Measurements from ENCODE around the gene RALGDS.
"Not testable (repeated sequence)": the region's sequence is repeated elsewhere in the genome, so short reads cannot be mapped to it uniquely, and the experiment has no call there.

Gene RALGDS

GRCh38 chr9:133064241-133065069 is 56.6 kb downstream of the RALGDS start:
- DNase-seq (ENCODE audit: low spot score): no peak
- TF ChIP-seq, protein P1, sequence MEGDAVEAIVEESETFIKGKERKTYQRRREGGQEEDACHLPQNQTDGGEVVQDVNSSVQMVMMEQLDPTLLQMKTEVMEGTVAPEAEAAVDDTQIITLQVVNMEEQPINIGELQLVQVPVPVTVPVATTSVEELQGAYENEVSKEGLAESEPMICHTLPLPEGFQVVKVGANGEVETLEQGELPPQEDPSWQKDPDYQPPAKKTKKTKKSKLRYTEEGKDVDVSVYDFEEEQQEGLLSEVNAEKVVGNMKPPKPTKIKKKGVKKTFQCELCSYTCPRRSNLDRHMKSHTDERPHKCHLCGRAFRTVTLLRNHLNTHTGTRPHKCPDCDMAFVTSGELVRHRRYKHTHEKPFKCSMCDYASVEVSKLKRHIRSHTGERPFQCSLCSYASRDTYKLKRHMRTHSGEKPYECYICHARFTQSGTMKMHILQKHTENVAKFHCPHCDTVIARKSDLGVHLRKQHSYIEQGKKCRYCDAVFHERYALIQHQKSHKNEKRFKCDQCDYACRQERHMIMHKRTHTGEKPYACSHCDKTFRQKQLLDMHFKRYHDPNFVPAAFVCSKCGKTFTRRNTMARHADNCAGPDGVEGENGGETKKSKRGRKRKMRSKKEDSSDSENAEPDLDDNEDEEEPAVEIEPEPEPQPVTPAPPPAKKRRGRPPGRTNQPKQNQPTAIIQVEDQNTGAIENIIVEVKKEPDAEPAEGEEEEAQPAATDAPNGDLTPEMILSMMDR (IDR thresholded peaks at IDR 0.05; ENCODE audit: extremely low read depth, insufficient read depth, missing control alignments): no peak
- in situ Hi-C loops (cut with MboI; ENCODE audit: low pct_unique_long_range_greater_than_20kb, low sequenced_read_pairs, unreplicated experiment): no loop called here

DNA sequence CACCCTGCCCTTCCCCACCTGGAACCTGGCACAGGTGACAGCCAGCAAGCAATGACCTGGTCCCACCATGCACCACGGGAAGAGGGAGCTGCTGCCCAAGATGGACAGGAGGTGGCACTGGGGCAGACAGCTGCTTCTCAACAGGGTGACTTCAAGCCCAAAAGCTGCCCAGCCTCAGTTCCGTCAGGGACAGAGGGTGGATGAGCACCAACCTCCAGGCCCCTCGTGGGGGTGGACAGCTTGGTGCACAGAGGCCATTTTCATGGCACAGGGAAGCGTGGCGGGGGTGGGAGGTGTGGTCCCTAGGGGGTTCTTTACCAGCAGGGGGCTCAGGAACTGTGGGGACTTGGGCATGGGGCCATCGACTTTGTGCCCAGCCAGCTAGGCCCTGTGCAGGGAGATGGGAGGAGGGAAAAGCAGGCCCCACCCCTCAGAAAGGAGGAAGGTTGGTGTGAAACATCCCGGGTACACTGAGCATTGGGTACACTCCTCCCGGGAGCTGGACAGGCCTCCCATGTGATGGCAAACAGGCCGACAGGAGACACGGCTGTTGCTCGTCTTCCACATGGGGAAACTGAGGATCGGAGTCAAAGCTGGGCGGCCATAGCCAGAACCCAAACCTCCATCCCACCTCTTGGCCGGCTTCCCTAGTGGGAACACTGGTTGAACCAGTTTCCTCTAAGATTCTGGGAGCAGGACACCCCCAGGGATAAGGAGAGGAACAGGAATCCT is 57.4 kb downstream of the RALGDS start:
- TF ChIP-seq, protein P1 (IDR thresholded peaks at IDR 0.05; ENCODE audit: extremely low read depth, insufficient read depth, missing control alignments): no peak
- in situ Hi-C loops (cut with MboI; ENCODE audit: low pct_unique_long_range_greater_than_20kb, low sequenced_read_pairs, unreplicated experiment): no loop called here
- DNase-seq (ENCODE audit: low spot score): no peak

GRCh38 chr9:133063159-133063499 is 57.9 kb downstream of the RALGDS start:
- no peak for DNase-seq (ENCODE audit: low spot score)
- TF ChIP-seq, protein P1 (IDR thresholded peaks at IDR 0.05; ENCODE audit: extremely low read depth, insufficient read depth, missing control alignments): no peak
- in situ Hi-C loops (cut with MboI; ENCODE audit: low pct_unique_long_range_greater_than_20kb, low sequenced_read_pairs, unreplicated experiment): no loop called here

- in situ Hi-C loops (cut with MboI; ENCODE audit: low pct_unique_long_range_greater_than_20kb, low sequenced_read_pairs, unreplicated experiment); DNase-seq (ENCODE audit: low spot score): not testable (repeated sequence)
These were observed 58.5 kb downstream of the RALGDS start for GRCh38 chr9:133062569-133062968.

GRCh38 chr9:133061764-133062145 is 59.3 kb downstream of the RALGDS start, which contains the start of gene CEL:
CEL (plus strand) TSS chr9:133061981; CDS start chr9:133062003, 22 bp downstream.
- DNase-seq (ENCODE audit: low spot score); in situ Hi-C loops (cut with MboI; ENCODE audit: low pct_unique_long_range_greater_than_20kb, low sequenced_read_pairs, unreplicated experiment): not testable (repeated sequence)

DNA sequence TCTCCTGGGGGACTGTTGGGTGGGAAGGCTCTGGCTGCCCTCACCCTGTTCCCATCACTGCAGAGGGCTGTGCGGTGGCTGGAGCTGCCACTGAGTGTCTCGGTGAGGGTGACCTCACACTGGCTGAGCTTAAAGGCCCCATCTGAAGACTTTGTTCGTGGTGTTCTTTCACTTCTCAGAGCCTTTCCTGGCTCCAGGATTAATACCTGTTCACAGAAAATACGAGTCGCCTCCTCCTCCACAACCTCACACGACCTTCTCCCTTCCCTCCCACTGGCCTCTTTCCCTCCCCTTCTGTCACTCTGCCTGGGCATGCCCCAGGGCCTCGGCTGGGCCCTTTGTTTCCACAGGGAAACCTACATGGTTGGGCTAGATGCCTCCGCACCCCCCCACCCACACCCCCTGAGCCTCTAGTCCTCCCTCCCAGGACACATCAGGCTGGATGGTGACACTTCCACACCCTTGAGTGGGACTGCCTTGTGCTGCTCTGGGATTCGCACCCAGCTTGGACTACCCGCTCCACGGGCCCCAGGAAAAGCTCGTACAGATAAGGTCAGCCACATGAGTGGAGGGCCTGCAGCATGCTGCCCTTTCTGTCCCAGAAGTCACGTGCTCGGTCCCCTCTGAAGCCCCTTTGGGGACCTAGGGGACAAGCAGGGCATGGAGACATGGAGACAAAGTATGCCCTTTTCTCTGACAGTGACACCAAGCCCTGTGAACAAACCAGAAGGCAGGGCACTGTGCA is 59.8 kb downstream of the RALGDS start:
- in situ Hi-C loops (cut with MboI; ENCODE audit: low pct_unique_long_range_greater_than_20kb, low sequenced_read_pairs, unreplicated experiment): not testable (repeated sequence)
- peak; percentile 24 for DNase-seq (ENCODE audit: low spot score)

DNA sequence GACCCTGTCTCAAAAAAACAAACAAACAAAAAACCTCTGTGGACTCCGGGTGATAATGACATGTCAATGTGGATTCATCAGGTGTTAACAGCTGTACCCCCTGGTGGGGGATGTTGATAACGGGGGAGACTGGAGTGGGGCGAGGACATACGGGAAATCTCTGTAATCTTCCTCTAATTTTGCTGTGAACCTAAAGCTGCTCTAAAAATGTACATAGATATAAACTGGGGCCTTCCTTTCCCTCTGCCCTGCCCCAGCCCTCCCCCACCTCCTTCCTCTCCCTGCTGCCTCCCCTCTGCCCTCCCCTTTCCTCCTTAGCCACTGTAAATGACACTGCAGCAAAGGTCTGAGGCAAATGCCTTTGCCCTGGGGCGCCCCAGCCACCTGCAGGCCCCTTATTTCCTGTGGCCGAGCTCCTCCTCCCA is 60.6 kb downstream of the RALGDS start:
- peak; percentile 35 for DNase-seq (ENCODE audit: low spot score)
- in situ Hi-C loops (cut with MboI; ENCODE audit: low pct_unique_long_range_greater_than_20kb, low sequenced_read_pairs, unreplicated experiment): no loop called here

More for the DNA sequence above, 60.6 kb downstream of the RALGDS start:
- TF ChIP-seq, protein P1 (IDR thresholded peaks at IDR 0.05; ENCODE audit: extremely low read depth, insufficient read depth, missing control alignments): no peak

All from GM13977 (cell line).